Airway epithelial cell (primary cell): ENCODE results near the gene CCL25. TPM values are rescaled to one million over a fixed set of nuclear protein-coding genes. Genes with fewer than 3 reads are reported as not detected.

Experiments used
- total RNA-seq: library from RNA; depleted of rRNA; stranded (reverse); fragments of >200 nt; gene quantifications from 2 replicates; pipeline ENCODE4 v1.2.3, GENCODE V29; 2015

Gene CCL25, protein sequence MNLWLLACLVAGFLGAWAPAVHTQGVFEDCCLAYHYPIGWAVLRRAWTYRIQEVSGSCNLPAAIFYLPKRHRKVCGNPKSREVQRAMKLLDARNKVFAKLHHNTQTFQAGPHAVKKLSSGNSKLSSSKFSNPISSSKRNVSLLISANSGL
- not detected in 2 replicates for total RNA-seq

DNA sequence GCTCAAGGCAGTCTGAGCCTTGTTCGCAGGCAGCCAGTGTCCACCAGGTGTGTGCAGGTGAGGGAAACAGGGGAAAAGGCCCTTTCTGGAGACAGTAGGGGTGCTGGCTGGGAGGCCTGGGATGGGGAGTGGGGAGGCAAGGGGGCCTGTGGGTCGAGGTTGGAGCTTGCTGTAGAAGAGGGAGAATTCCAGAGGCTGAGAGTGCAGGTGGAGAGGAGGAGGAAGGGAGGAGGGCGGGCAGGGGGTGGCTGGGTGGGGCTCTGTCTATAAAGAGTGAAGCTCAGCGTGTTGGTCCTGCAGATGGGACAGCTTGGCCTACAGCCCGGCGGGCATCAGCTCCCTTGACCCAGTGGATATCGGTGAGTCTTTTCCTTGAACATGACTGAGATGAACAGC, at the start of gene CCL25:
Gene CCL25, plus strand, starts transcription at position 297 of the 396 bp plus-strand sequence. CDS start 290 bp downstream, outside the sequence.

GRCh38 chr19:8005534-8006256, 46.9 kb upstream of the CCL25 start, which contains the start of gene ELAVL1:
TSS of gene ELAVL1 (minus strand) at chr19:8005641. CDS start at chr19:7991815, 13,826 bp downstream.

Other genes with a start within 250 kb of the CCL25 start
- gene EVI5L, start 222.5 kb upstream of the CCL25 start, total RNA-seq = 14.8 and 16.4 TPM in 2 replicates
- 0.07 TPM in 1 of 2 replicates, not detected in the other for gene PRR36, start 178.4 kb upstream of the CCL25 start, total RNA-seq
- gene LRRC8E, start 164.2 kb upstream of the CCL25 start, total RNA-seq = 7.6 and 9.0 TPM in 2 replicates
- 5.6 and 12.6 TPM in 2 replicates for gene MAP2K7, start 148.9 kb upstream of the CCL25 start, total RNA-seq
- 2.6 and 10.2 TPM in 2 replicates for gene TGFBR3L, start 137.9 kb upstream of the CCL25 start, total RNA-seq
- 21.6 and 22.9 TPM in 2 replicates for gene SNAPC2, start 132.4 kb upstream of the CCL25 start, total RNA-seq
- gene CTXN1, start 126.6 kb upstream of the CCL25 start, total RNA-seq = 6.7 and 7.8 TPM in 2 replicates
- 57.5 and 66.4 TPM in 2 replicates for gene TIMM44, start 109.1 kb upstream of the CCL25 start, total RNA-seq
- gene ELAVL1, start 47.1 kb upstream of the CCL25 start, total RNA-seq = 40.5 and 49.2 TPM in 2 replicates
- gene FBN3, start 96.8 kb downstream of the CCL25 start, total RNA-seq = not detected in 2 replicates
- 9.2 and 11.9 TPM in 2 replicates for gene CERS4, start 156.6 kb downstream of the CCL25 start, total RNA-seq